Measurements from ENCODE around the gene CHORDC1.
A peak's percentile ranks its signal among the peaks of the same experiment; 100 is the strongest.
"Not testable (repeated sequence)": the region's sequence is repeated elsewhere in the genome, so short reads cannot be mapped to it uniquely, and the experiment has no call there.

Gene CHORDC1

DNA sequence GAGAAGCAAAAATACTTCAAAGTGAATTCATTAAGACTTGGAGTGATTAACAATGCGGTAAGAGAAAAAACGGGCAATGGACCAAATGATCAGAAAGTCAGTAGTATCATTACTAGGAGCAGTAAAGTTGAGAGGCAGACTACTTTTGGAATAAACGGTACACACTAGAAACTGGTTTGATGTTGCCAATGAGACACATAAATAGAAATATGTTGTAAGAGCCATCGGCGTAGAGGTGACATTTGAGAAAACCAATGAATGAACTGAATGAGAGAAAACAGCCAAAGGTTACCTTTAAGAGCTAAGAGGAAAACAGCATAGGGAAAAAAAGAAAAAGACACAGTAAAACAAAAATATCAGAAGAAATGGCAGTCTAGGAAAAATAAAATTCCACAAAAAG lies 6.2 kb downstream of the CHORDC1 start:
- no peak for DNase-seq (ENCODE audit: low spot score)

DNA sequence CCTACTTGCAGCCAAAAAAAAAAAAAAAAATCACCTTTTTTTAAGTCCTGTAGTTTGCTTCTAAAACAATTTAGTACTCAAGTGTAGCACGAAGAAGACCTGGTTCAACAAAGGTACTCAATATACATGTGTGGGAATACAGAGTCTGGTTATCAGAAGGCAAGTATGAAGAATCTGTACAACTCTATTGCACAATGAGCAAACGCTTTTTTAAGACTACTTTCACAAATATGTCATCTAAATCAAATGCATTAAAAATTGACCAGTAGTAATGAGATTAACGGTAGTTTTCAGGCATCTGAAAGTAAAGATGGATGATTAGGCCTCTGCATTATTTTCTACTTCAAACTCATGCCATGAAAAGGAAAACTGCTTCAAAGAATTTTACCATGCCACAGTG lies 9.5 kb downstream of the CHORDC1 start:
- DNase-seq (ENCODE audit: low spot score): no peak

DNA sequence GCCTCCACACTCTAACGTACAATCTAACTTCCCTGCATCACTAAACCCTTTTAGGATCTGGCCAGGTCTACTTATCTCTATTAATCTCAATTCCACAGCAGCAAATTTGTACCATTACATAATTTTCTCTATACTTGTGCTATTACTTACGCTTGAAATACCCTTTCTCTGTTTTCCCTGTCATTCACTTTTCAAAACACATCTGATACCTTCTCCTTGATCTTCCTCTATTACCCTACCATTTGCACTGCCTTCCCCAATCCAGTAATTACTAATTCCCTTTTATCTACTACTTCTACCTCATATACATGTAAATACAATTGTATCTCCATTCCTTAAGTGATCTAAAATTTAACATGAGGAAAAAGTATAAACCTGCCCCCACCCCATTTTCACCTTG lies 14.0 kb downstream of the CHORDC1 start:
- DNase-seq (ENCODE audit: low spot score): no peak

DNA sequence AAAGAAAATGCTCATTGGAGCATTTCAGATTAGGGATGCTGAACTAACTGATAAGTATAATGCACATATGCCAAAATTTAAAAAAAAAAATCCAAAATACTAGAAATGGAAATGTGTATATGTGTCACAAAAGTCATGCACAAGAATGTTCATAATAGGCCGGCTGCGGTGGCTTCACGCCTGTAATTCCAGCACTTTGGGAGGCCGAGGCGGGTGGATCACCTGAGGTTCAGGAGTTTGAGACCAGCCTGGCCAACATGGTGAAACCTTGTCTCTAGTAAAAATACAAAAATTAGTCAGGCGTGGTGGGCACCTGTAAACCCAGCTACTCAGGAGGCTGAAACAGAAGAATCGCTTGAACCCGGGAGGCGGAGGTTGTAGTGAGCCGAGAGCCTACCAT lies 14.9 kb downstream of the CHORDC1 start:
- DNase-seq (ENCODE audit: low spot score): not testable (repeated sequence)

DNA sequence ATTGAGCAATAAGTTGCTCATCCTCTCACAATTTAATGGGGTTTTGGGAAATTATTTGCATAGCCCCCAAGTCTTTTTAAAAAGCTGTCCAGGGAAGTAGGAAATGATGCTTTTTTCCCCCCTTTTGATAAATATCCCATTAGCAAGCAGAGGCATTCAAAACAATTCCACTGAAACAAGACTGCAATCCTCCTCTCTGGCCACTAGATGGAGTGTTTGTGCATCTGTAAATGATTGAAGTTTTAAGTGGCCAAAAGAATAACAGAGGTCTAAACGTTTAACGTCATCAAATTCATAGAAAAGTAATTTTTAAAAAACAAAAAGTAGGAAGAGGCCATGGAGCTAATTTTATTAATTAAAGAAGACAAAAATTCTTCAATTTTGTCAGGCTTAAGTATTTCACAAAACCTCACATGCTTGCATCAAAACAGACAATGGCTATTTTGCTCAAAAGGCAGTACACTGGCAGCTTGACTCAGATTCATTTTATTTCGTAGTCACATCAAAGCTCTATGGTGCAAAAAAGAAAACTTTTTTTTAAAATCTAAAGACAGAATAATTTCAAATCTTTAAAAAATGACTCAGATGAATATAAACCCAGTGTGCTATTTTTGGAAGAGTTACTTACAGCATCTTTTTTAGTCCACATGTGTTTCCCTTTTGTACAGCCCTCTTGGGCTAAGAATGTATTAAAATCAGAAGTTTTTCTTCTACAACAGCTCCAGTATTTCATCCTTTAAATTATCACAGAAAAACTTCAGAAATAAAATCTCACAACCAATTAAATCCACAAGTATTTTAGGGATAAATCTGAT lies 17.8 kb downstream of the CHORDC1 start:
- peak; percentile 9 for DNase-seq (ENCODE audit: low spot score)

DNA sequence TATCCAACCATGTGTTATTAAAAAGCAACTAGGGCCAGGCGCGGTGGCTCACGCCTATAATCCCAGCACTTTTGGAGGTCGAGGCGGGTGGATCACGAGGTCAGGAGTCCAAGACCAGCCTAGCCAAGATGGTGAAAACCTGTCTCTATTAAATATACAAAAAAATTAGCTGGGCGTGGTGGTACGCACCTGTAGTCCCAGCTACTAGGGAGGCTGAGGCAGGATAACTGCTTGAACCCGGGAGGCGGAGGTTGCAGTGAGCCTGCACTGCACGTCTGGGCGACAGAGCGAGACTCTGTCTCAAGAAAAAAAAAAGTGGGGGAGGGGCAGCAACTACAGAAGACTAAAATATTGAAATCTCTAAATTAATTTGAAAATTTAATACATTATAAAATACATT lies 18.4 kb downstream of the CHORDC1 start:
- DNase-seq (ENCODE audit: low spot score): no peak

DNA sequence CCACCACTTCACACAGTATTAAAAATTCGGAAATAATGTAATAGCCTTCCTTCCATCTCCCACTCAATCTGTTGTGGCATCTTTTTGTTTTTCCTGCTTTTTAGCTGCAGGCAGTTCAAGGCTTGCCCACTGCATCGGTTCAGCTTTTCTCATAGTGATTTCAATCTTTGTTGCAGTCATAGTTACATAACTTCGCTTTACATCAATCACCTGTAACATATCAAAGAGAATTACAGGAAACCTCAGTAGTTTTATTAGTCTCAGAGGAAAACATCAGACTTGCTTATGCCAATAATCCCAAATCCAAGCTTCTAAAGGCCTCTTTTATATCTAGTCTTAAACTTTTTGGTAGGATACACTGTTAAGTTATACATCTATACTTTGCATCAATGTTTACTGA lies 20.5 kb downstream of the CHORDC1 start:
- no peak for DNase-seq (ENCODE audit: low spot score)

DNA sequence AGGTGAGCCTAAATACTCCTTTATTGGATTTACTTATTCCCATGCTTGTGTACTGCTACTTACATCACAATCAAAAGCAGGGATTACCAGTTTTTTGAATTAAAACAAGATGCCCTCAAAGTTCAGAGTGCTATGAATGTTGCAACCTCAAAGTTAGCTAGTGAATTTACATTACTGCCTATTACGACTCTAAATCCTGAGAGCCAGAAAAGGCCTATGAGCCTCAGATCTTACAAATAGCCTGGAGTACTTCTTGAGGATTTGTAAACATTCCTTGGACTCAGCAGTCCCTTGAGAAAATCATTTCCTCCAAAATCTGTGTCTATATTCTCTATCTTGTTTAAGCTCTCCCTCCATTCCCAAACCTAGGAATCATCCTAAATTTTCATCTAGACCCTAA lies 25.5 kb downstream of the CHORDC1 start:
- DNase-seq (ENCODE audit: low spot score): no peak

DNA sequence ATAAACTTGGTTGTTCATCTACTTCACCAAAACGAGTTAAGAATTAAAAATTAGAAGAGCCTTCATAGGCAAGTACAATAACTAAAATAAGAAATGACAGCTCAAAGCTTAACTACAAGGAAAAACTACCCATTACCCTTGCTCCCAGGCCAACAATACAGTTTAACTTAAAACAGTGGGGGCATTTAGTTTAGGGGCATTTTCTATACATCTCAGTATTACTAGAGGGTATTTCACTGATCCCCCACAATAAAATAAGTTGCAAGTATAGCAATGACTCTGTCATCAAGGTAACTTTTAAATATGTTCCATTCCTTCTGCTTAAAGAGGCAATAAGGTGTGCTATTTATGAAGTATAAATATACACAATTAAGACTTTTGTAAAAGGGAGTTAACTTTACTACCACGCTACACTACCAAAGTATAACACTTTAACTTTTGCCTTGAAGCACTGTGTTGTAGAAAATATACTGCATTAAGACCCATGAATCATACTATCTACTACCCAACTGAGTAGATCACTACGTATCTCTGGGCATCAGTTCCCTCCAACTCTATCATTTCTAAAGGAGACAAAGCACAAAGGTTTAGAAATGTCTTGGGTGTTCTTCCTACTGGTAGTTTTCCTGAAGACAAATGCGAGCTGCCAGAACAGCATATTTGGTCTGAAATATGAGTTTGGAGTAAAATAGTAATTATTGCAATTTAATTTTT lies 29.8 kb downstream of the CHORDC1 start:
- DNase-seq (ENCODE audit: low spot score): no peak

DNA sequence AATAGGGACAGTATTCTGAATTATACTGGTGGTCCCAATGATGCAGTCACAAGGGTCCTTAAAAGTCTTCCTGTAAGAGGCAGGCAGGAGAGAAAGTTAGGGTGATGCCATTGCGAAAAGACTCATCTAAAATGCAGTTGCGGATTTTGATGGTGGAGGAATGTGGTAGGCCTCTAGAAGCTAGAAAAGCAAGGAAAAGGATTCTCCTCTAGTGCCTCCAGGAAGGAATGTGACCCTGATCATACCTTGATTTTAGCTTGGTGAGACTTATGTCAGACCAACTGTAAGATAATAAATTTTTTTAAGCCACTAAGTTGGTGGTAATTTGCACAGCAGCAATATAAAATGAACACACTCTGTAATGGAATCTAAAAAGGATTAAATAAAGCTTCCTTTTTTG lies 33.8 kb downstream of the CHORDC1 start:
- no peak for DNase-seq (ENCODE audit: low spot score)

DNA sequence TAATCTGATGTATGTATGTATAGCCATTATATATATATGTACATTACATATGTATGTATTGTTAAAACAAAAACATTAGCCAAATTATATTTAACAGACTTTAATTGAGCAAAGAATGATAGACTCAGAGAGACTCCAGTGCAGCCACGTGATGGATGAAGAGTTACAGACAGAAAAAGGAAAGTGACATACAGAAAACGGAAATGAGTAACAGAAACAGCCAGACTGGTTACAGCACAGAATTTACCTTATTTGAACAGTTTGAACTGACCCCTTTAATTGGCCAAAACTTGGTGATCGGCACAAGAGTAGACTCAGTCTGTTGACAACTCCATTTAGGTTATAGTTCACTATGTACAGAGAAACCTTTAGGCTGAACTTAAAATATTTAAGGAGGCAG lies 35.0 kb downstream of the CHORDC1 start:
- DNase-seq (ENCODE audit: low spot score): no peak

DNA sequence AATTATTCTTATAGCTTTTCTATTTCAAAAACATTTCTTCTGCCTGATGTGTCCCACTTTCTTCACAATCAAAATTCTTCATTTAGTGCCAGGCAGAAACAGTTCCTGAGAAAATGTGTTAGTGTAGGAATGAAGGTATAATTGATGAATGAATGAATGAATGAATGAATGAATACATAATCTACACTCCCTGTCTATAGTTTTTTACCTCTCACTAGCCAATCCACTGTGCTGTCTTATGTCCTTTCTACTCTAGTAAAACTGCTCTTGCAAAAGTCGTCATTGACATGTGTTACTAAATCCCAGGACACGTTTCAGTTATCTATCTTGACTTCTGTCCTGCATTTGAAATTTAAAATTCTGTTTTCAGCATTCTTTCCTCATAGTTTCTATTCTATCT lies 42.9 kb downstream of the CHORDC1 start:
- no peak for DNase-seq (ENCODE audit: low spot score)

DNA sequence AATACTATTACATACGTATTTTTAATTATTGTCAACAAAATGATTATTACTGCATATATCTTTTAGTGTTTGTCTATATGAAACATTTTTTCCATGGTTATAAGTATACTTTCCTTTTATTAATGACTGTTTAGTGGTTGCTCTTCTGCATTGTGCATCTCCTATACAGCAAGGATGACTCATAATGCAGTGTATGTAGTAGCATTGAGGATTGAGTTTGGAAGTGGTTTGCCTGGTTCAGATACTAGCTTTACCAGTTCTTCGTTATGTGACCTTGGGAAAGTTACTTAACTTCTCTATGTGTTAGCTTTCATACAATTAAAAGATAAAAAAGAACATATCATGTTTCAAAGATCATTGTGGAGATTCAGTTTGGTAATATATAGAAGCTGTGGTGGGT lies 44.1 kb downstream of the CHORDC1 start:
- no peak for DNase-seq (ENCODE audit: low spot score)

DNA sequence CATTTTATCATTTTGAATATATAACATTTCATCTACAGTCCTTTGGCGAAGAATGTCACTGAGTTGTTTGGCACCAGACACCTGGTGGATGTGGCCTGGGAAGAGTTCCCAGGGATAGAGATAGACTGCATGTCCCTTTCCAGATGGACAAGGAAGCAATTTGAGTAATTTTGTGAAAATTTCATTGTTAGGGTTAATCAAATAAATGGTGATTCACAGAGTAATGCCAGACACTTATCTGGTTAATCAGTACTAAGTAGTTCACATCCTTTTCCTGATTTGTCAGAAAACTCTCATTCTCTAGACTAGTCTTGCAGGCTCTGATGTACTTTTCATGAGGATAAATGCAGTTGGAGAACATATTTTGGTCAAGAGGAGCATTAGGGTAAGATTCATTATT lies 46.8 kb downstream of the CHORDC1 start:
- no peak for DNase-seq (ENCODE audit: low spot score)

DNA sequence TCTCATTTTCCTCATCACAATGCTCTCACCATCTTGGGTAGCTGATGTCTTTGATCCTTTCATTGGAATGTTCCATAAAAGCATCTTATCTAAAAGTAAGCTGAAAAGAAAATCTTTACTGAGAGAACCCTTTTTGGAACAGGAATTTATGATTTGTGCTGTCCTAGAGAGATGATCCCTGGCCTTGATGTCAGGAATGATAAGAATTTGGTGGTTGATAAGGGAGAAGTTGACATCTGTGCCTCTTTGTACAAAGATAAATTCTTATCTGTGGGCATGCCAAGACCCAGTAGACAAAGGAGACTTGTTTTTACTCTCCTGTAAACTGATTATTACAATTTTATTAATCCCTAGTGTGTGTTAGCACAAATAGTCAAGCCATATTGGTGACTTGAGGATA lies 51.5 kb downstream of the CHORDC1 start:
- DNase-seq (ENCODE audit: low spot score): no peak

DNA sequence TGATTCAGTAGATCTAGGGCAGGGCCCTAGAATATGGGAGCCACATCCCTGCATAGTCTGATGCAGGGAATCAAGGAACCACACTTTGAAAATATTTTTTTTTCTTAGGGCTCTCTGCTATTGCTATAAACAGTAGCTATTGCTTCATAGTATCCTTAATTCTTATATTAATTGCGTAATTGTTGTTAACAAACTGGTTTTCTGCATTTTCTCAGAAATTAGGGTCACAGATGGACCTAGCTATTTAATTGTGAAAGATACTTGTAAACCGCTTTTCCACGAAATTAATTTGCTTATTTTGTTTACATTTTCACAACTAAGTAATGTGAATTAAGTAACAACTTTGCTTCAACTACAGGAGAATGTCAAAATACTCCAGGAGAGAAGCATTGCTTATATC lies 54.3 kb downstream of the CHORDC1 start:
- DNase-seq (ENCODE audit: low spot score): no peak

DNA sequence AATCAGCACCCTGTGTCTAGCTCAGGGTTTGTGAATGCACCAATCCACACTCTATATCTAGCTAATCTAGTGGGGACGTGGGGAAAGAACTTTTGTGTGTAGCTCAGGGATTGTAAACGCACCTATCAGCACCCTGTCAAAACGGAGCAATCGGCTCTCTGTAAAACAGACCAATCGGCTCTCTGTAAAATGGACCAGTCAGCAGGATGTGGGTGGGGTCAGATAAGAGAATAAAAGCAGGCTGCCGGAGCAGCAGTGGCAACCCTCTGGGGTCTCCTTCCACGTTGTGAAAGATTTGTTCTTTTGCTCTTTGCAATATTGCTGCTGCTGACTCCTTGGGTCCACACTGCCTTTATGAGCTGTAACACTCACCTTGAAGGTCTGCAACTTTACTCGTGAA lies 55.1 kb downstream of the CHORDC1 start:
- not testable (repeated sequence) for DNase-seq (ENCODE audit: low spot score)

DNA sequence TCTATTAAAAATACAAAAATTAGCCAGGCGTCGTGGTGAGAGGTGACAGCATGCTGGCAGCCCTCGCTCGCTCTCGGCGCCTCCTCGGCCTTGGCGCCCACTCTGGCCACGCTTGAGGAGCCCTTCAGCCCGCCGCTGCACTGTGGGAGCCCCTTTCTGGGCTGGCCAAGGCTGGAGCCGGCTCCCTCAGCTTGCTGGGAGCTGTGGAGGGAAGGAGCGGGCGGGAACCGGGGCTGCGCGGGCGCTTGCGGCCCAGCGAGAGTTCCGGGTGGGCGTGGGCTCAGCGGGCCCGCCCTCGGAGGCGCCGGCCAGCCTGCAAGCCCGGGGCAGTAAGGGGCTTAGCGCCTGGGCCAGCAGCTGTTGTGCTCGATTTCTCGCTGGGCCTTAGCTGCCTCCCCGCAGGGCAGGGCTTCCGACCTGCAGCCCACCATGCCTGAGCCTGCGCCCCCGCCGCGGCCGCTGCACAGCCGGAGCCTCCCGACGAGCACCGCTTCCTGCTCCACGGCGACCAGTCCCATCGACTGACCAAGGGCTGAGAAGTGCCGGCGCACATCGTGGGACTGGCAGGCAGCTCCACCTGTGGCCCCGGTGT lies 55.8 kb downstream of the CHORDC1 start:
- not testable (repeated sequence) for DNase-seq (ENCODE audit: low spot score)
